OCI-LY1 (cell line): ENCODE data around the gene C1orf105.

Experiments
- H2AFZ ChIP-seq: fragments of 200-600 bp; sonication (generic), shearing (Covaris generic); 2 replicates; pipeline ENCODE4 v1.6.0; 2014; ENCODE audit warnings: antibody characterized with exemption, mild to moderate bottlenecking, low read length
- H3F3A ChIP-seq: fragments of 200-600 bp; sonication (generic), shearing (Covaris generic); 2 replicates; pipeline ENCODE4 v1.6.0; 2014; ENCODE audit warnings: mild to moderate bottlenecking, antibody characterized with exemption, low read length, moderate library complexity; ENCODE audit not compliant: insufficient read depth
- H3K27ac ChIP-seq: fragments of 200-600 bp; sonication (generic); 2 replicates; pipeline ENCODE4 v1.5.1; 2014; ENCODE audit warnings: low read length, mixed run types, mild to moderate bottlenecking, low read depth; ENCODE audit not compliant: poor library complexity, severe bottlenecking
- H3K27me3 ChIP-seq: fragments of 200-600 bp; sonication (generic); 2 replicates; pipeline ENCODE4 v1.6.0; 2014; ENCODE audit warnings: antibody characterized with exemption, mild to moderate bottlenecking, low read length, moderate library complexity; ENCODE audit not compliant: insufficient read depth
- H3K36me3 ChIP-seq: fragments of 200-600 bp; sonication (generic); 2 replicates; pipeline ENCODE4 v1.6.1; 2014; ENCODE audit warnings: mild to moderate bottlenecking, antibody characterized with exemption, low read length, moderate library complexity, mixed read lengths; ENCODE audit not compliant: insufficient read depth
- H3K4me1 ChIP-seq: fragments of 200-600 bp; sonication (generic); 2 replicates; pipeline ENCODE4 v1.5.1; 2014; ENCODE audit warnings: mild to moderate bottlenecking, low read length, moderate library complexity; ENCODE audit not compliant: insufficient read depth, severe bottlenecking
- H3K4me2 ChIP-seq: fragments of 200-600 bp; sonication (generic), shearing (Covaris generic); 2 replicates; pipeline ENCODE4 v1.6.1; 2014; ENCODE audit warnings: low read length
- H3K4me3 ChIP-seq: fragments of 200-600 bp; sonication (generic); 2 replicates; pipeline ENCODE4 v1.5.1; 2014; ENCODE audit warnings: low read length, low read depth, mild to moderate bottlenecking, mixed read lengths; ENCODE audit not compliant: poor library complexity, severe bottlenecking
- H3K79me2 ChIP-seq: fragments of 200-600 bp; shearing (Covaris generic); 2 replicates; pipeline ENCODE4 v1.6.1; 2016; ENCODE audit warnings: mixed run types, low read length, mixed read lengths; ENCODE audit not compliant: insufficient read depth
- H3K9ac ChIP-seq: fragments of 200-600 bp; sonication (generic), shearing (Covaris generic); 2 replicates; pipeline ENCODE4 v1.6.1; 2014; ENCODE audit warnings: mild to moderate bottlenecking, low read length, mixed read lengths
- H3K9me2 ChIP-seq: fragments of 200-600 bp; sonication (generic), shearing (Covaris generic); 2 replicates; pipeline ENCODE4 v1.6.1; 2014; ENCODE audit warnings: low read depth, mild to moderate bottlenecking, low read length, mixed read lengths
- H3K9me3 ChIP-seq: fragments of 200-600 bp; shearing (Covaris generic); 2 replicates; pipeline ENCODE4 v1.6.1; 2014; ENCODE audit warnings: low read length, mixed read lengths
- H4K20me1 ChIP-seq: fragments of 200-600 bp; sonication (generic), shearing (Covaris generic); 2 replicates; pipeline ENCODE4 v1.6.0; 2016; ENCODE audit warnings: mild to moderate bottlenecking, low read length; ENCODE audit not compliant: insufficient read depth
- EZH2 ChIP-seq: fragments of 200-600 bp; sonication (generic), shearing (Covaris generic); IDR thresholded peaks from 2 replicates; pipeline ENCODE4 v1.8.0; 2017; ENCODE audit warnings: borderline replicate concordance, mixed run types, mild to moderate bottlenecking, antibody characterized with exemption, low read length, moderate library complexity, mixed read lengths
- TF ChIP-seq, protein P1 (sequence below): fragments of 200-600 bp; sonication (generic), shearing (Covaris generic); IDR thresholded peaks from 2 replicates; pipeline ENCODE4 v1.5.1; 2017; ENCODE audit warnings: mild to moderate bottlenecking, antibody characterized with exemption, low read length, moderate library complexity, mixed read lengths

Gene C1orf105

DNA sequence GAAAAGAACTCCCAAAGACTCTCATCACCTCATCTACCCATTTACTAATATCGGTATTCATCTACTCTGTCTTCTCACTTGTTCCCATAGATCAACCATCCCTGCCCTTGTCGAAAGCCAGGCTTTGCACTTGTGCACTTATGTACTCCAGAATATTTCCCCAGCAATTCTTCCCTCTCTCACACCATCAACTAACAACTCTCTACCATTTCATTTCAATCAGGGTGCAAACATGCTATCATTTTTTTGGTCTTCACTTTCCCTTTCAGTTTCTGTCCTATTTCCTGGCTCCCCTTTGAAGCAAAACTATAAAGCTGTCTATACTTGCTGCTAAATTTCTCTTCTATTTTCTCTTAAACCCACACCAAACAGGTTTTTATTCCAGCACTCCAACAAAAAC lies 6.7 kb downstream of the C1orf105 start:
- no peak overlapping the region for H3K27ac ChIP-seq
- TF ChIP-seq EZH2: no peak
- TF ChIP-seq, protein P1, sequence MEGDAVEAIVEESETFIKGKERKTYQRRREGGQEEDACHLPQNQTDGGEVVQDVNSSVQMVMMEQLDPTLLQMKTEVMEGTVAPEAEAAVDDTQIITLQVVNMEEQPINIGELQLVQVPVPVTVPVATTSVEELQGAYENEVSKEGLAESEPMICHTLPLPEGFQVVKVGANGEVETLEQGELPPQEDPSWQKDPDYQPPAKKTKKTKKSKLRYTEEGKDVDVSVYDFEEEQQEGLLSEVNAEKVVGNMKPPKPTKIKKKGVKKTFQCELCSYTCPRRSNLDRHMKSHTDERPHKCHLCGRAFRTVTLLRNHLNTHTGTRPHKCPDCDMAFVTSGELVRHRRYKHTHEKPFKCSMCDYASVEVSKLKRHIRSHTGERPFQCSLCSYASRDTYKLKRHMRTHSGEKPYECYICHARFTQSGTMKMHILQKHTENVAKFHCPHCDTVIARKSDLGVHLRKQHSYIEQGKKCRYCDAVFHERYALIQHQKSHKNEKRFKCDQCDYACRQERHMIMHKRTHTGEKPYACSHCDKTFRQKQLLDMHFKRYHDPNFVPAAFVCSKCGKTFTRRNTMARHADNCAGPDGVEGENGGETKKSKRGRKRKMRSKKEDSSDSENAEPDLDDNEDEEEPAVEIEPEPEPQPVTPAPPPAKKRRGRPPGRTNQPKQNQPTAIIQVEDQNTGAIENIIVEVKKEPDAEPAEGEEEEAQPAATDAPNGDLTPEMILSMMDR: no peak
- H3K9me3 ChIP-seq: no peaks in the 10 kb centered on the region
- H3K27me3 ChIP-seq: no peaks in the 10 kb centered on the region
- no peaks in the 10 kb centered on the region for H3F3A ChIP-seq
- H3K9me2 ChIP-seq: no peaks in the 10 kb centered on the region
- H3K4me3 ChIP-seq: no peak overlapping the region
- no peak overlapping the region for H3K4me2 ChIP-seq
- no peak overlapping the region for H2AFZ ChIP-seq
- H3K79me2 ChIP-seq: no peaks in the 10 kb centered on the region
- H3K9ac ChIP-seq: no peak overlapping the region
- H3K4me1 ChIP-seq: peaks cover 5% of the 10 kb centered on the region
- no peaks in the 10 kb centered on the region for H3K36me3 ChIP-seq
- no peaks in the 10 kb centered on the region for H4K20me1 ChIP-seq

DNA sequence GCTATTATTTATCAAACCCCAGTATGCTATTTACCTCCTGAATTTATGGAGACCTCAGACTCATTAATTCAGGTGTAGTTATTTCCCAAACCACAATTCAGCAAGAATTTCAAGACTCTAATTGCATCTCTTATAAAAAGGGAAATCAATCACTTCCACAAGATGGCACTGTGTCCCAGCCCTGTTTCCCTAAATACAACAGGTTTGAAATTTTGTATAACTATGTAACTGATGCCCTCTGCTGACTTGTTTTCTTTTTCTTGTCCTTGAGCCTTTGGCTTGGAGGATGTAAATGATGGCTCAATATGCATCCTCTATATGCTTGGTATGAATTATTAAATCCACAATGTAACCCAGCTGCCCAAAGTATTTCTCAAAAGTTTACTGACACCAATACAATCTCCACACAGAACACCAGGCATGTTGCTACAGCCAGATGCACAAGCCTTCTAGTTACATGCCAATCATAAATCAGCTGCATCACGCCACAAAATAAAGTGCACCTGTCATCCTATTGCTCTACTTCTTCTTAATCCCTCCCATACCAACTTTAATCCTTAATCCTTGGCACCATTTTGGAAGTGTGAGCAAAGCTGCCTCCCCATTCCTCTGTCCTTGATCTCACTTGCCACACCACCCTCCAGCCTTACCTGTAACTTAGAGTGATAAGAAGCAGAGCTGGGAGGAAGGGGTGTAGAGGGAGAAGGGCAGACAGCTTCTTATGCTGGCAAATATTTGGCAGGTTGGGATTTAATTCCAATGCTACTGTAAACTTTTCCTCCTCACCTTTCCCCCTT lies 9.0 kb downstream of the C1orf105 start:
- Histone ChIP-seq H3F3A (no peaks in the 10 kb centered on the region), H3K4me3 (no peak overlapping the region), H3K27me3 (no peaks in the 10 kb centered on the region), H3K4me2 (no peak overlapping the region), H3K9ac (no peak overlapping the region), H3K27ac (no peak overlapping the region), H3K9me2 (no peaks in the 10 kb centered on the region), H3K36me3 (no peaks in the 10 kb centered on the region), H4K20me1 (no peaks in the 10 kb centered on the region), H3K4me1 (peaks cover 5% of the 10 kb centered on the region), H2AFZ (no peak overlapping the region), H3K9me3 (no peaks in the 10 kb centered on the region), H3K79me2 (no peaks in the 10 kb centered on the region)
- TF ChIP-seq, protein P1: peak; percentile 92
- TF ChIP-seq EZH2: no peak

DNA sequence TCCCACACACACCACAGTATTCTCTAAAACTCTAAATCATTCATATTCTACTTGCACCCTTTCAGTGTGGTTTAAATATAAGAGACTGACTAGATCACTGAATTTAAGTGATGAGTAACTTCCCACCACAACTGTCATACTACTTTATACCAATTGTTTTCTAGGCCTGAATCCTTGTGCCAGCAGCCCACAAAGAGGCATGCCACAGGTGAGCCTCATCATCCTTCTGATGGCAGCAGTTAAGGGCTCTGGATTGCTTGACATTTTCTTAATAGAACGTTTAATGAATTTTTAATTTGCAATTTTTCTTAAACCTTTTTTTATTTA lies 9.6 kb downstream of the C1orf105 start:
- H3K9me3 ChIP-seq: no peaks in the 10 kb centered on the region
- peaks cover 5% of the 10 kb centered on the region for H3K4me1 ChIP-seq
- H3K4me3 ChIP-seq: no peak overlapping the region
- H3F3A ChIP-seq: no peaks in the 10 kb centered on the region
- H3K9ac ChIP-seq: no peak overlapping the region
- H3K27ac ChIP-seq: no peak overlapping the region
- no peaks in the 10 kb centered on the region for H3K79me2 ChIP-seq
- no peak for TF ChIP-seq EZH2
- TF ChIP-seq, protein P1: no peak
- H3K27me3 ChIP-seq: no peaks in the 10 kb centered on the region
- H3K36me3 ChIP-seq: no peaks in the 10 kb centered on the region
- no peak overlapping the region for H3K4me2 ChIP-seq
- H2AFZ ChIP-seq: no peak overlapping the region
- H3K9me2 ChIP-seq: no peaks in the 10 kb centered on the region
- no peaks in the 10 kb centered on the region for H4K20me1 ChIP-seq
